LNCAP (cell line): ENCODE data around the gene IFI16.

Experiments
- TF ChIP-seq, protein P1 (sequence below): fragments of 450-650 bp; IDR thresholded peaks from 2 replicates; pipeline ENCODE4 v1.5.1; 2017; ENCODE audit warnings: mild to moderate bottlenecking

IFI16 gene

DNA sequence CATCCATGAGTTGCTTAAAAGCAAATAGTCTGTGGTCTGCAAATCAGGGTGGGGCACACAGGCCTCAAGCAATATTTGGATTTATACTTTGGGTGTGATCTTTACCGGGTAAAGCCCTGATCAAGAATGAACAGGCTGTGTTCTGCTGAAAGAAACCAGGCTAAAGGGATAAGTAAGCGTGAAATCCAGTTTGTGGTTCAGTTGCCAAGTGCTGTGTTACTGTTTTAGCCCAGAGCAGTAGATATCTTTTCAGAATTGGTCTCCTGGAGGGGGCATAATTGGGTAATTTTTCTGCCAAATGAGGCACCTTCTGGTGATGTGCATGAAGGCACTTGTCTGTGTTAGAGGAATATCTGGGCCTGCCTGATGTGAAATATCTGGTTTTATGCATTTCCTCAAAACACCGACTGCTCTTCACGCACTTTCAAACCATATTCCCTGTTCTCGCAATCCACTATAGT lies 45.5 kb downstream of the IFI16 start:
- TF ChIP-seq, protein P1, sequence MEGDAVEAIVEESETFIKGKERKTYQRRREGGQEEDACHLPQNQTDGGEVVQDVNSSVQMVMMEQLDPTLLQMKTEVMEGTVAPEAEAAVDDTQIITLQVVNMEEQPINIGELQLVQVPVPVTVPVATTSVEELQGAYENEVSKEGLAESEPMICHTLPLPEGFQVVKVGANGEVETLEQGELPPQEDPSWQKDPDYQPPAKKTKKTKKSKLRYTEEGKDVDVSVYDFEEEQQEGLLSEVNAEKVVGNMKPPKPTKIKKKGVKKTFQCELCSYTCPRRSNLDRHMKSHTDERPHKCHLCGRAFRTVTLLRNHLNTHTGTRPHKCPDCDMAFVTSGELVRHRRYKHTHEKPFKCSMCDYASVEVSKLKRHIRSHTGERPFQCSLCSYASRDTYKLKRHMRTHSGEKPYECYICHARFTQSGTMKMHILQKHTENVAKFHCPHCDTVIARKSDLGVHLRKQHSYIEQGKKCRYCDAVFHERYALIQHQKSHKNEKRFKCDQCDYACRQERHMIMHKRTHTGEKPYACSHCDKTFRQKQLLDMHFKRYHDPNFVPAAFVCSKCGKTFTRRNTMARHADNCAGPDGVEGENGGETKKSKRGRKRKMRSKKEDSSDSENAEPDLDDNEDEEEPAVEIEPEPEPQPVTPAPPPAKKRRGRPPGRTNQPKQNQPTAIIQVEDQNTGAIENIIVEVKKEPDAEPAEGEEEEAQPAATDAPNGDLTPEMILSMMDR, result no peak

DNA sequence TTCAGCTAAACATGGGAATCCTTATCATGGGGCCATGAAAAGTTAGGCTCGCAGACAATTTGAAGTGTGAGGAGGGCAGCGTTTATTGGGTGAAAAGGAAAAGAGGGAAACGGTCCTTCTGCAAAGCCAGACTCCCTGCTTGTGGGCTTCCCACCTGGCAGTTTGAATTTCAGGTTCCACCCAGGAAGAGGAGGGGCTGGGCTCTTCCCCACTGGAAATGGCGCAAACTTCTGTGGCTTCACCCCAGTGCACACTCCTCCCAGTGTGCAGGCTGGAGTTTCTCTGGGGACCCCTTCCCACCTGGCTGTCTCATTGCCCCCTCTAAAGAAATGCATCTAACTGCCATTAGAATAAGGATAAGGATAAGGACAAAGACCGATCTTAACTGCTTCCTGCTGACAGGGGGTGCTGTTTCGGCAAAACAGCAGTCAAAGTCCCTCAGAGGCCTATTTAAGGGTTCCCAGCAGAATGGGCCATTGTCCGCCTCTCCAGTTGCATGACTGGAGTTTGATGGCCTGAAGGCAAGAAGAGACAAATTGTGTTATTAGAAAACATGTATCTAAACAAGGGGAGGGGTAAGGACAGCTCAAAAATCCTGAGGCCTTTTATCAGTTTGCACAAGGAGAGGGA lies 46.5 kb downstream of the IFI16 start:
- TF ChIP-seq, protein P1, result no peak; the same call in 1 of the 2 replicates

DNA sequence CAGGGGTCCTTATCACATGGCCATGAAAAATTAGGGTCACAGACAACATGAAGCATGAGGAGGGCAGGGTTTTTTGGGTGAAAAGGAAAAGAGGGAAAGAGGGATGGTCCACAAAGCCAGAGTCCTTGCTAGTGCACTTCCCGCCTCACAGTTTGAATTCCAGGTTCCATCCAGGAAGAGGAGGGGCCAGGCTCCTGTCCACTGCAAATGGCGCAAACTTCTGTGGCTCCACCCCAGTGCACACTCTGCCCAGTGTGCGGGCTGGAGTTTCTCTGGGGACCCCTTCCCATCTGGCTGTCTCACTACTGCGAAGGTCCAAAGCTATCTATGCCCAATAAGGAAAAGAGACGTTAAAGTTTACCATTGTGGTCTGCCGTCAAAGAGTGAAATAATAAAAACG lies 49.0 kb downstream of the IFI16 start:
- TF ChIP-seq, protein P1, result no peak

DNA sequence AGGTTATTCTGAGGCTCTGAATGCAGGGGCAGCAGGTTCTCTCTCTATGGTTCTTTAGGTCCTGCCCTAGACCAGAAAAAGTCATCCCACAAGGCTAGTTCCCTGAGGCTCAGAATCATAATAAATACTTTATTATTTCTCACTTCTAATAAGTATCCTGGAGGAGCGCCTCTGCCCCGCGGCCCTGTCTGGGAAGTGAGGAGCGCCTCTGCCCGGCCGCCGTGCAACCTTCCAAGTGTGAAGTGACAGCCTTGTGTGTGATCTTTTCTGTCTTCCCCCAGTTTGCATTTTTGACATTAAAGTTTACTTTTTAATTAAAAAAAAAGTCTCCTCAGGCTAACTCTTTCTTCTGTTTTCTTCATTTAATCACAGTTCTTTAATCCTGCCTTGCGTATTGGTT lies 55.4 kb downstream of the IFI16 start:
- TF ChIP-seq, protein P1, result no peak

DNA sequence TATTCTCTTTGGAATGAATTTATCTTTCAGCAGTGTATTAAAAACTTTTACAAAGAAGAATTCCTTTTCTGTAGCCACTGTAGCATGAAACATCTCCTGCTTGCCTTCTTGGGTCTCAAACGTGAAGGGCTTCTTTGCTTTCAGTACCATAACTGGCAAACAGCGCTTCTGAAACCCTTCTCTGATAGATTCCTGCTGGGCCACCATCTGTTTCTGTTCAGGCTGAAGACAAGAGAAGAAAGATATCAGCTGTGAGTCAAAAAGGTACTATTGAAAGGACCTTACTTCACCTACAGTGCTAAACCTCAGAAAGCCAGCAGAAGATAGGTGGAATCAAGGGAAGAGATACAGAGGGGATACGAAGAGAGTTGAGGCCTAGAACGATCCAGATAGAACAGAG lies 56.4 kb downstream of the IFI16 start:
- TF ChIP-seq, protein P1, result no peak

DNA sequence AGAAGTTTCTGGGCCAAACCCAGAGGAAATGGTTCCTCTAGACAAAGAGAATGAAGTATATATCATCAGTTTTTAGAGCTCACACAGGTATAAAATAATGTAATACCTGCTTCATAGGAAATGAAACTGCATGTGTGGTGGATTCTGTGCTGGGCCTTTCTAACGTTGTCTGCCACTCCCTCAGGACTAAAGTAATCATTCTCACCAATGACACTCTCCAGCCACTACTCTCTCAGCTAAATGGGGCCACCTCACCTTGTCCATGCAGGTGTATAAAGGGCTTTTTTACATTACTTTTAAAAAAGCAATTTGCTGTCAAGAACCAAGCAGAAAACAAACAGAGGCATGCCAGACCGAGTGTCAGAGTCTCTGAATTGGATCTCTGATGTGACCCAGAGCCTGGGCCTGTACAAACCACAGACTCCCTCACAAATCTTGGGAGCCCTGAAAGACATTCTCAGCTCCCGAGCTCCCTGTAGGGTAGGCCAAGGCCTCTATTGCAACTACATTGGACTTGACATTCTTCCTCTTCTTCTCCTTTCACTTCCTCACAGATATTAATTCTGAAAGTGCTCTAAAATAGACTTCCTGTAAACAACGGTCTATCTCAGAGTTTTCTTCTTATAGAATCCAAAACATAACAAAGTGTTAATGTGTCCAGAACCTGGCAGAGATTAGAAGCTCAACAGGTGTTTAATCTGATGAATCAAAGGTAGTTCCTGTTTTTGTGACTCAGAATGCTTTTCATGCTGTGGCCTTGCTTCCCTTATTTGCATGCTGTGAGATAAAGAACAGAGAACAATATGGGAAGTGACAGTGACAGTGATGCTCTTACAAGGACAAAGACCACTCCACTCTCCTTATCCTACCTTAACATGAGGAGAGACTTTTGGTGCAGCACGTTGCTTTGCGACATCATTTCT lies 58.3 kb downstream of the IFI16 start:
- TF ChIP-seq, protein P1, result no peak

DNA sequence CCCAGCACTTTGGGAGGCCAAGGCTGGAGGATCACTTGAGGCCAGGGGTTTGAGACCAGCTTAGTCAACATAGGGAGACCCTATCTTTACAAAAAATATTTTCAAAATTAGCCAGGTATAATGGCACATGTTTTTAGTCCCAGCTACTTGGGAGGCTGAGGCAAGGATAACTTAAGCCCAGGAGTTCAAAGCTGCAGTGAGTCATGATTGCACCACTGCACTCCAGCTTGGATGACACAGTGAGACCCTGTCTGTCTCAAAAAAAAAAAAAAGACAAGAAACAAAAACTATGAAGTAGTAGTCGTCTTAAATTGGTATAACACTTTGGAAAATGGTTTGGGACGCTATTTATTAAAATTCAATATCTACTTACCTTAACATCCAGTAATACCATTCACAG lies 59.2 kb downstream of the IFI16 start:
- TF ChIP-seq, protein P1, result no peak
